K562 (cell line): Measurements from ENCODE around the gene NUP210. TPM values are rescaled to one million over a fixed set of nuclear protein-coding genes. Genes with fewer than 3 reads are reported as not detected.

Source experiments
- ARNT ChIP-seq, 2 experiments: fragments of 450-650 bp; IDR thresholded peaks; 2 replicates each; pipeline ENCODE4 v1.6.1; 2016; ENCODE audit warnings: mild to moderate bottlenecking in 1 of 2
- ETS2 ChIP-seq: IDR thresholded peaks from 2 replicates; pipeline ENCODE4 v1.6.1; 2016; ENCODE audit warnings: borderline replicate concordance, missing genetic modification characterization, mild to moderate bottlenecking, moderate library complexity, missing compliant biosample characterization; ENCODE audit not compliant: poor library complexity, severe bottlenecking
- FIP1L1 ChIP-seq: fragments of 200-400 bp; formaldehyde crosslinking; IDR thresholded peaks from 2 replicates; pipeline ENCODE4 v1.6.1; 2018; ENCODE audit warnings: mild to moderate bottlenecking, low read depth, low read length; ENCODE audit not compliant: poor library complexity, severe bottlenecking
- FUS ChIP-seq: fragments of 200-400 bp; formaldehyde crosslinking; optimal IDR thresholded peaks from 2 replicates; pipeline ENCODE3; 2017; ENCODE audit warnings: low read depth, low read length
- MTA2 ChIP-seq: fragments of 450-650 bp; IDR thresholded peaks from 2 replicates; pipeline ENCODE4 v1.6.1; 2016; ENCODE audit warnings: low read depth
- POLR2B ChIP-seq: fragments of 450-650 bp; IDR thresholded peaks from 2 replicates; pipeline ENCODE4 v1.6.1; 2018; ENCODE audit warnings: low read depth; ENCODE audit not compliant: partially characterized antibody
- RBM14 ChIP-seq: fragments of 200-400 bp; formaldehyde crosslinking; IDR thresholded peaks from 2 replicates; pipeline ENCODE4 v1.6.1; 2018; ENCODE audit warnings: low read depth, mild to moderate bottlenecking, low read length, moderate library complexity, borderline replicate concordance; ENCODE audit not compliant: insufficient read depth
- SMAD1 ChIP-seq: fragments of 150-350 bp; IDR thresholded peaks from 2 replicates; pipeline ENCODE4 v1.6.1; 2014; ENCODE audit warnings: low read length, low read depth; ENCODE audit not compliant: partially characterized antibody
- SMARCE1 ChIP-seq: fragments of 450-650 bp; IDR thresholded peaks from 2 replicates; pipeline ENCODE4 v1.7.1; 2016; ENCODE audit warnings: mild to moderate bottlenecking
- ZNF3 ChIP-seq: fragments of 250-450 bp; sonication (Bioruptor Pico); IDR thresholded peaks from 2 replicates; pipeline ENCODE4 v1.5.0; 2021; ENCODE audit warnings: mild to moderate bottlenecking, moderate library complexity
- ZNF699 ChIP-seq: fragments of 250-450 bp; sonication (Bioruptor Pico); IDR thresholded peaks from 2 replicates; pipeline ENCODE4 v1.8.0; 2021; ENCODE audit warnings: mild to moderate bottlenecking, moderate library complexity; ENCODE audit not compliant: insufficient replicate concordance
- polyA plus RNA-seq, 8 experiments: library from polyadenylated mRNA; depleted of rRNA in 4 of 8; stranded (reverse) in 5 of 8; unstranded in 3 of 8; fragments of >200 nt; fragmentation: Nextera tagmentation in 2 of 8; fragmentation: Illumina TruSeq in 1 of 8; extraction: Ambion mirVana in 2 of 8; extraction: Trizol in 1 of 8; gene quantifications; 2 replicates each; pipeline versions ENCODE4 v1.2.1 to v1.2.3, GENCODE V29; 2011 to 2014; ENCODE audit warnings: inconsistent platforms in 1 of 8, missing spikeins in 1 of 8
- total RNA-seq, 7 experiments: library from RNA; depleted of rRNA in 6 of 7; stranded (reverse); fragments of >200 nt in 6 of 7; fragmentation: Illumina TruSeq in 2 of 7; extraction: Trizol in 2 of 7; gene quantifications; 2 replicates each; pipeline versions ENCODE4 v1.2.1 to v1.2.3, GENCODE V29; 2011 to 2021; ENCODE audit warnings: low replicate concordance in 1 of 7
- TF ChIP-seq, protein P1 (sequence below), 2 experiments: fragments of 450-650 bp; IDR thresholded peaks; 2 replicates each; pipeline ENCODE4 v1.6.1; 2016; ENCODE audit warnings: mild to moderate bottlenecking in 2 of 2, borderline replicate concordance in 1 of 2, low read depth in 1 of 2, moderate library complexity in 1 of 2
- TF ChIP-seq, protein P2 (sequence below): sonication (generic); formaldehyde crosslinking; IDR thresholded peaks from 2 replicates; pipeline ENCODE4 v1.9.0; 2022; ENCODE audit warnings: mild to moderate bottlenecking, missing genetic modification reagents
- TF ChIP-seq, protein P3 (sequence below): sonication (generic); formaldehyde crosslinking; IDR thresholded peaks from 2 replicates; pipeline ENCODE4 v1.8.0; 2023; ENCODE audit warnings: mild to moderate bottlenecking, missing genetic modification reagents

Gene NUP210
- total and polyA plus RNA-seq, 9 of the 15 experiments (the other 6 are each of a cell fraction or from before 2014, with no cell fraction given) = 1.2 to 138 (median 44.0) TPM

DNA sequence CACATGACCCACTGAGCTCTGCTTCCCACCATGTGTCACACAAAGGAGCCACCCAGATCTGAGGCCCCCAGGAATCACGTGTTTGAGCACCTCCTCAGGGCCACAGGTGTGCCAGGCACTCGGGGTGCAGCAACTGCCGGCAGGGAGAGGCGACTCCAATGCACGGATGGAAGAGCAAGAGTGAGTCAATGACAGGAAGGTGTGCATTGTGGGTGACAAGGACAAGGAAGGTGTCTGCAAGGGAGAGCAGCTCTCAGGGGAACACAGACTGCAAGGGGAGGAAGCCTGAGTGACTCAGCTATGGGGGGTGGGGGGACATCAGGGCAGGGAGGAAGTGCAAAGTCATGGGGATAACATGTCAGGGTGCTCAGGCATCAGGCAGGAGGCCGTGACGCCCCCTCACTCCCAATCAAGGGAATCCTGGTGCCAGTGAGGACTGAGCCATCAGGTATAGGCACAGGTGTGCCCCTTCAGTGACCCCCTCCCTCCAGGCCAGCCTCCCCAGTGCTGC is 67.4 kb downstream of the NUP210 start (continued):
- TF ChIP-seq, protein P1, sequence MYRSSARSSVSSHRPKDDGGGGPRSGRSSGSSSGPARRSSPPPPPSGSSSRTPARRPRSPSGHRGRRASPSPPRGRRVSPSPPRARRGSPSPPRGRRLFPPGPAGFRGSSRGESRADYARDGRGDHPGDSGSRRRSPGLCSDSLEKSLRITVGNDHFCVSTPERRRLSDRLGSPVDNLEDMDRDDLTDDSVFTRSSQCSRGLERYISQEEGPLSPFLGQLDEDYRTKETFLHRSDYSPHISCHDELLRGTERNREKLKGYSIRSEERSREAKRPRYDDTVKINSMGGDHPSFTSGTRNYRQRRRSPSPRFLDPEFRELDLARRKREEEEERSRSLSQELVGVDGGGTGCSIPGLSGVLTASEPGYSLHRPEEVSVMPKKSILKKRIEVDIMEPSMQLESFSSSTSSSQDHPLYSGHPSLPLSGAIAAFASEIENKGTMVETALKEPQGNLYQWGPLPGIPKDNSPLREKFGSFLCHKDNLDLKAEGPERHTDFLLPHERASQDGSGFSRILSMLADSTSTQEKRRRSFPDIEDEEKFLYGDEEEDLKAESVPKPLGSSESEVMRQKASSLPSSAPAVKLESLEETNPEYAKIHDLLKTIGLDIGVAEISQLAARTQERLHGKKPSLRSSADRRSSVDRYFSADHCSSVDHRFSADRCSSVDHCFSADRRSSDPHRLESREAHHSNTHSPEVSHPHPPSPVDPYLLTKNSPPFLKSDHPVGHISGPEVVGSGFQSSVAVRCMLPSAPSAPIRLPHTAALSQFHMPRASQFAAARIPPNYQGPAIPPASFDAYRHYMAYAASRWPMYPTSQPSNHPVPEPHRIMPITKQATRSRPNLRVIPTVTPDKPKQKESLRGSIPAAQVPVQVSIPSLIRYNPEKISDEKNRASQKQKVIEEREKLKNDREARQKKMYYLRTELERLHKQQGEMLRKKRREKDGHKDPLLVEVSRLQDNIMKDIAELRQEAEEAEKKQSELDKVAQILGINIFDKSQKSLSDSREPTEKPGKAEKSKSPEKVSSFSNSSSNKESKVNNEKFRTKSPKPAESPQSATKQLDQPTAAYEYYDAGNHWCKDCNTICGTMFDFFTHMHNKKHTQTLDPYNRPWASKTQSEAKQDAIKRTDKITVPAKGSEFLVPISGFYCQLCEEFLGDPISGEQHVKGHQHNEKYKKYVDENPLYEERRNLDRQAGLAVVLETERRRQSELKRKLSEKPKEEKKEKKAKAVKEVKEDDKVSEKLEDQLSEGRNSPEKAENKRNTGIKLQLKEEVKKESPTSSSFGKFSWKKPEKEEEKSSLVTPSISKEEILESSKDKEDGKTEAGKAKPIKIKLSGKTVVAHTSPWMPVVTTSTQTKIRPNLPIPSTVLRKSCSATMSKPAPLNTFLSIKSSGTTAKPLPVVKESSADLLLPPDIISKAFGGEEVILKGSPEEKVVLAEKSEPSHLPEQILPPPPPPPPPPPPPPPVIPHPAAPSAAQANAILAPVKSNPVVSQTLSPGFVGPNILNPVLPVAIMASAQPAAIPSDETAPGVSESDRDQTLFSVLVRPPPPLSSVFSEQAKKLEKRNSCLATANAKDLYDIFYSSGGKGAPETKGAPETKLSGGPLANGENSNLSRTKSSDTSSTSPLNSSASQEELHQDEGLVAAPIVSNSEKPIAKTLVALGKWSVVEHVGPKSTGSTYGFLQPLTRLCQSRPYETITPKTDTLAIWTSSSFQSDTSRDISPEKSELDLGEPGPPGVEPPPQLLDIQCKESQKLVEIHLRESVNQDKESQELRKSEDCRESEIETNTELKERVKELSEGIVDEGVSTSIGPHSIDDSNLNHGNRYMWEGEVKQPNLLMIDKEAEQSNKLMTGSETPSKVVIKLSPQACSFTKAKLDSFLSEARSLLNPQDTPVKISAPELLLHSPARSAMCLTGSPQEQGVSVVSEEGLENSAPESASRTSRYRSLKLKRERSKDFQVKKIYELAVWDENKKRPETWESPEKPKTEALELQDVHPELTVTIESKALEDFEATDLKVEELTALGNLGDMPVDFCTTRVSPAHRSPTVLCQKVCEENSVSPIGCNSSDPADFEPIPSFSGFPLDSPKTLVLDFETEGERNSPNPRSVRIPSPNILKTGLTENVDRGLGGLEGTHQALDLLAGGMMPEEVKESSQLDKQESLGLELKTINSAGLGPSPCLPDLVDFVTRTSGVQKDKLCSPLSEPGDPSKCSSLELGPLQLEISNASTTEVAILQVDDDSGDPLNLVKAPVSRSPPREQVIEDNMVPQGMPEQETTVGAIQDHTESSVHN (IDR thresholded peaks at IDR 0.05; ENCODE audit: borderline replicate concordance in 1 of 2, low read depth in 1 of 2) = no peak
- no peak for TF ChIP-seq SMAD1
- TF ChIP-seq RBM14 = no peak
- no peak for TF ChIP-seq POLR2B
- TF ChIP-seq MTA2 = peak; percentile 53; the same call in 1 of the 2 replicates
- peak; percentile 87 for TF ChIP-seq SMARCE1
- TF ChIP-seq, protein P2, sequence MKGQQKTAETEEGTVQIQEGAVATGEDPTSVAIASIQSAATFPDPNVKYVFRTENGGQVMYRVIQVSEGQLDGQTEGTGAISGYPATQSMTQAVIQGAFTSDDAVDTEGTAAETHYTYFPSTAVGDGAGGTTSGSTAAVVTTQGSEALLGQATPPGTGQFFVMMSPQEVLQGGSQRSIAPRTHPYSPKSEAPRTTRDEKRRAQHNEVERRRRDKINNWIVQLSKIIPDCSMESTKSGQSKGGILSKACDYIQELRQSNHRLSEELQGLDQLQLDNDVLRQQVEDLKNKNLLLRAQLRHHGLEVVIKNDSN (CRISPR knock-in tag) = peak; percentile 43; the same call in 1 of the 2 replicates
- peak; percentile 46 to 73; a peak in 2 of 4 replicates for TF ChIP-seq ARNT (IDR thresholded peaks at IDR 0.05)
- no peak for TF ChIP-seq ZNF3 (CRISPR knock-in tag)
- TF ChIP-seq, protein P3, sequence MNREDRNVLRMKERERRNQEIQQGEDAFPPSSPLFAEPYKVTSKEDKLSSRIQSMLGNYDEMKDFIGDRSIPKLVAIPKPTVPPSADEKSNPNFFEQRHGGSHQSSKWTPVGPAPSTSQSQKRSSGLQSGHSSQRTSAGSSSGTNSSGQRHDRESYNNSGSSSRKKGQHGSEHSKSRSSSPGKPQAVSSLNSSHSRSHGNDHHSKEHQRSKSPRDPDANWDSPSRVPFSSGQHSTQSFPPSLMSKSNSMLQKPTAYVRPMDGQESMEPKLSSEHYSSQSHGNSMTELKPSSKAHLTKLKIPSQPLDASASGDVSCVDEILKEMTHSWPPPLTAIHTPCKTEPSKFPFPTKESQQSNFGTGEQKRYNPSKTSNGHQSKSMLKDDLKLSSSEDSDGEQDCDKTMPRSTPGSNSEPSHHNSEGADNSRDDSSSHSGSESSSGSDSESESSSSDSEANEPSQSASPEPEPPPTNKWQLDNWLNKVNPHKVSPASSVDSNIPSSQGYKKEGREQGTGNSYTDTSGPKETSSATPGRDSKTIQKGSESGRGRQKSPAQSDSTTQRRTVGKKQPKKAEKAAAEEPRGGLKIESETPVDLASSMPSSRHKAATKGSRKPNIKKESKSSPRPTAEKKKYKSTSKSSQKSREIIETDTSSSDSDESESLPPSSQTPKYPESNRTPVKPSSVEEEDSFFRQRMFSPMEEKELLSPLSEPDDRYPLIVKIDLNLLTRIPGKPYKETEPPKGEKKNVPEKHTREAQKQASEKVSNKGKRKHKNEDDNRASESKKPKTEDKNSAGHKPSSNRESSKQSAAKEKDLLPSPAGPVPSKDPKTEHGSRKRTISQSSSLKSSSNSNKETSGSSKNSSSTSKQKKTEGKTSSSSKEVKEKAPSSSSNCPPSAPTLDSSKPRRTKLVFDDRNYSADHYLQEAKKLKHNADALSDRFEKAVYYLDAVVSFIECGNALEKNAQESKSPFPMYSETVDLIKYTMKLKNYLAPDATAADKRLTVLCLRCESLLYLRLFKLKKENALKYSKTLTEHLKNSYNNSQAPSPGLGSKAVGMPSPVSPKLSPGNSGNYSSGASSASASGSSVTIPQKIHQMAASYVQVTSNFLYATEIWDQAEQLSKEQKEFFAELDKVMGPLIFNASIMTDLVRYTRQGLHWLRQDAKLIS (CRISPR knock-in tag) = no peak
- TF ChIP-seq ETS2 = no peak
- no peak for TF ChIP-seq FUS
- TF ChIP-seq ZNF699 (CRISPR knock-in tag) = no peak
- no peak for TF ChIP-seq FIP1L1
